Activated B cell treated with CpG ODN at 0.5 μM for 24 hours (primary cell): ENCODE data around the gene SLC8A3. TPM values are rescaled to one million over a fixed set of nuclear protein-coding genes. Genes with fewer than 3 reads are reported as not detected.

Source experiments
- ATAC-seq: fragments of 200-7000 bp; cut with Tn5 transposase; one replicate; pipeline ENCODE4 v1.10.0; 2021; ENCODE audit warnings: low read depth, mild to moderate bottlenecking, moderate library complexity
- CTCF ChIA-PET: fragments of 350-600 bp; sonication (Branson Sonifier 250); formaldehyde crosslinking; loops from one replicate; lab custom pipeline; 2021; ENCODE audit warnings: antibody characterized with exemption; lab: Charles Lee
- POLR2A ChIA-PET: fragments of 350-600 bp; sonication (Branson Sonifier 250); formaldehyde crosslinking; loops from one replicate; lab custom pipeline; 2021; ENCODE audit warnings: antibody characterized with exemption; lab: Charles Lee
- DNase-seq: peaks from one replicate; pipeline ENCODE4 v3.0.0; 2022
- H3K27ac Mint-ChIP-seq: one replicate; pipeline ENCODE4 v1.8.0; 2020; ENCODE audit warnings: mixed read lengths
- H3K27me3 Mint-ChIP-seq: one replicate; pipeline ENCODE4 v1.8.0; 2021; ENCODE audit warnings: mixed read lengths
- H3K36me3 Mint-ChIP-seq: one replicate; pipeline ENCODE4 v1.8.0; 2021; ENCODE audit warnings: low read depth, mixed read lengths
- H3K4me1 Mint-ChIP-seq: one replicate; pipeline ENCODE4 v1.8.0; 2021; ENCODE audit warnings: mixed read lengths
- H3K4me3 Mint-ChIP-seq: one replicate; pipeline ENCODE4 v1.8.0; 2020; ENCODE audit warnings: mild to moderate bottlenecking, mixed read lengths
- H3K9me3 Mint-ChIP-seq: one replicate; pipeline ENCODE4 v1.8.0; 2020; ENCODE audit warnings: mixed read lengths
- CTCF ChIP-seq: fragments of 200-600 bp; IDR thresholded peaks from one replicate; pipeline ENCODE4 v1.8.0; 2022; ENCODE audit warnings: antibody characterized with exemption, mild to moderate bottlenecking
- intact Hi-C: fragments of 100-400 bp; cut with micrococcal nuclease; formaldehyde crosslinking; loops from one replicate; pipeline ENCODE4 v1.15.1; 2024
- total RNA-seq: library from RNA; stranded (reverse); gene quantifications from 2 replicates; pipeline ENCODE4 v1.2.3, GENCODE V29; 2022

The SLC8A3 gene
- total RNA-seq, 1 donor from 2014 or later, result 0.13 TPM

- ChIA-PET CTCF (no interaction called here), POLR2A (no interaction called here)
- no peak for TF ChIP-seq CTCF
- no peaks in the 10 kb centered on the region for H3K9me3 Mint-ChIP-seq
- H3K4me3 Mint-ChIP-seq, result no peak overlapping the region
- no peaks in the 10 kb centered on the region for H3K4me1 Mint-ChIP-seq
- no peak overlapping the region for H3K27ac Mint-ChIP-seq
- DNase-seq (no peak), ATAC-seq (no peak)
- intact Hi-C loops, result no loop called here
- H3K27me3 Mint-ChIP-seq, result peaks cover 1% of the 10 kb centered on the region
- no peaks in the 10 kb centered on the region for H3K36me3 Mint-ChIP-seq
These were observed 65.0 kb downstream of the SLC8A3 start for GRCh38 chr14:70123796-70124195.

GRCh38 chr14:70121521-70121920 lies 67.2 kb downstream of the SLC8A3 start:
- no peak for TF ChIP-seq CTCF
- no peaks in the 10 kb centered on the region for H3K36me3 Mint-ChIP-seq
- ChIA-PET CTCF (no interaction called here), POLR2A (no interaction called here)
- H3K4me3 Mint-ChIP-seq, result no peak overlapping the region
- DNase-seq (no peak), ATAC-seq (no peak)
- peaks cover 1% of the 10 kb centered on the region for H3K27me3 Mint-ChIP-seq
- no peak overlapping the region for H3K27ac Mint-ChIP-seq
- intact Hi-C loops, result no loop called here
- no peaks in the 10 kb centered on the region for H3K9me3 Mint-ChIP-seq
- H3K4me1 Mint-ChIP-seq, result peaks cover 5% of the 10 kb centered on the region

GRCh38 chr14:70118064-70118463 lies 70.7 kb downstream of the SLC8A3 start:
- Mint-ChIP-seq H3K4me3 (no peak overlapping the region), H3K27ac (no peak overlapping the region), H3K9me3 (no peaks in the 10 kb centered on the region), H3K36me3 (no peaks in the 10 kb centered on the region), H3K27me3 (no peaks in the 10 kb centered on the region), H3K4me1 (peaks cover 5% of the 10 kb centered on the region)
- TF ChIP-seq CTCF, result no peak
- DNase-seq, result no peak
- ChIA-PET CTCF (no interaction called here), POLR2A (no interaction called here)
- no peak for ATAC-seq
- intact Hi-C loops, result no loop called here

GRCh38 chr14:70116278-70116677 lies 72.5 kb downstream of the SLC8A3 start:
- Mint-ChIP-seq H3K36me3 (no peaks in the 10 kb centered on the region), H3K27ac (no peak overlapping the region), H3K4me1 (peaks cover 5% of the 10 kb centered on the region), H3K27me3 (peaks cover 2% of the 10 kb centered on the region), H3K9me3 (no peaks in the 10 kb centered on the region), H3K4me3 (no peak overlapping the region)
- ATAC-seq (no peak), DNase-seq (no peak)
- CTCF ChIA-PET, result no interaction called here
- POLR2A ChIA-PET, result no interaction called here
- intact Hi-C loops, result no loop called here
- TF ChIP-seq CTCF, result no peak

- Mint-ChIP-seq H3K27ac (no peak overlapping the region), H3K4me3 (no peak overlapping the region), H3K27me3 (peaks cover 5% of the 10 kb centered on the region), H3K36me3 (no peaks in the 10 kb centered on the region), H3K9me3 (no peaks in the 10 kb centered on the region), H3K4me1 (peaks cover 5% of the 10 kb centered on the region)
- DNase-seq (no peak), ATAC-seq (no peak)
- TF ChIP-seq CTCF, result no peak
- intact Hi-C loops, result no loop called here
- ChIA-PET POLR2A (no interaction called here), CTCF (no interaction called here)
These were observed 74.1 kb downstream of the SLC8A3 start for GRCh38 chr14:70114621-70115156.
